HEK293 (cell line): Measurements from ENCODE around the gene LAPTM4A.

Source experiments
- ZNF366 ChIP-seq: fragments of 450-650 bp; formaldehyde crosslinking; conservative IDR thresholded peaks from 2 replicates; pipeline ENCODE4 v1.5.1; 2016; ENCODE audit warnings: missing biosample characterization, missing genetic modification characterization
- ZNF843 ChIP-seq: fragments of 450-650 bp; formaldehyde crosslinking; IDR thresholded peaks from 2 replicates; pipeline ENCODE4 v1.5.1; 2016; ENCODE audit warnings: missing biosample characterization, missing genetic modification characterization
- TF ChIP-seq, protein P1 (sequence below): fragments of 450-650 bp; formaldehyde crosslinking; IDR thresholded peaks from 2 replicates; pipeline ENCODE4 v1.5.1; 2016; ENCODE audit warnings: missing biosample characterization, missing genetic modification characterization
- TF ChIP-seq, protein P2 (sequence below): fragments of 450-650 bp; formaldehyde crosslinking; IDR thresholded peaks from 2 replicates; pipeline ENCODE4 v1.5.1; 2016; ENCODE audit warnings: missing biosample characterization, missing genetic modification characterization

DNA sequence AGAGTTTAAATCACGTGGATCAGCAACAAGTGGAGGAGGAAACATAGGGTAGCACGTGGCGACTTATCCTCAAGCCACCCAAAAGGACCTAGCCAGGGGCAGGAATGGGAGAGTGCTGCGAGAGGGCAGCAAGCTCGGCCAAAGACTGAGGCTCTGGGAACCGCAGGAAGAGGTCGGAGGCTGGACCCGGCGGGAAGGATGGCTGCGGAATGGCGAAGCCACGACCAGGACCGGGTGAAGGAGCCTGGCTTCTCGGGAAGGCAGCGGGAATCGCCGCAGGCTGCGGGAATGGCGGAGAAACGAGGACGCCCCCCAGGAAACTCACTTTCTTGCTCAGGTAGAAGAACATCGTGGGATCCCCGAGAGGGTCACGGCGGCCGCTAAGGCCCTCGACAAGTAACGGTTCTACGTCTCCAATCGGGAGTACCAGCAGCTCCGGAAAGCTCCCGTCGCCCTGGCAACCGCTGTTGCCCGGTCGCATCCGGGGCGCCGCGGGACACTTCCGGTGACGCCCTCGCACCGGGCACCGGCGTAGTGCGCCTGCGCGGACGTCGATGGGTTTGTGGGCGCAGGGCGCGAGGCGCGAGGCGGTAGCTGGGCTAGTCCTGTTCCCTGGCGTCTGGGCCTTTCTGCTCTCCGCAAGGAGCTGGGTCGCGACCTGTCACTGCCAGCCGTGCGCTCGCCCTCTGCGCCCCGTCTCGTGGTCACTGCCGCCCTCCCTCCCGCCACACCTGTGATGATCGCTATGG lies 61.6 kb downstream of the LAPTM4A start, which contains the start of gene WDR35:
- TF ChIP-seq, protein P1, sequence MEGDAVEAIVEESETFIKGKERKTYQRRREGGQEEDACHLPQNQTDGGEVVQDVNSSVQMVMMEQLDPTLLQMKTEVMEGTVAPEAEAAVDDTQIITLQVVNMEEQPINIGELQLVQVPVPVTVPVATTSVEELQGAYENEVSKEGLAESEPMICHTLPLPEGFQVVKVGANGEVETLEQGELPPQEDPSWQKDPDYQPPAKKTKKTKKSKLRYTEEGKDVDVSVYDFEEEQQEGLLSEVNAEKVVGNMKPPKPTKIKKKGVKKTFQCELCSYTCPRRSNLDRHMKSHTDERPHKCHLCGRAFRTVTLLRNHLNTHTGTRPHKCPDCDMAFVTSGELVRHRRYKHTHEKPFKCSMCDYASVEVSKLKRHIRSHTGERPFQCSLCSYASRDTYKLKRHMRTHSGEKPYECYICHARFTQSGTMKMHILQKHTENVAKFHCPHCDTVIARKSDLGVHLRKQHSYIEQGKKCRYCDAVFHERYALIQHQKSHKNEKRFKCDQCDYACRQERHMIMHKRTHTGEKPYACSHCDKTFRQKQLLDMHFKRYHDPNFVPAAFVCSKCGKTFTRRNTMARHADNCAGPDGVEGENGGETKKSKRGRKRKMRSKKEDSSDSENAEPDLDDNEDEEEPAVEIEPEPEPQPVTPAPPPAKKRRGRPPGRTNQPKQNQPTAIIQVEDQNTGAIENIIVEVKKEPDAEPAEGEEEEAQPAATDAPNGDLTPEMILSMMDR (tag by site-specific recombination) = no peak
- TF ChIP-seq ZNF843 (tag by site-specific recombination) (no peak), ZNF366 (no peak)
- TF ChIP-seq, protein P2, sequence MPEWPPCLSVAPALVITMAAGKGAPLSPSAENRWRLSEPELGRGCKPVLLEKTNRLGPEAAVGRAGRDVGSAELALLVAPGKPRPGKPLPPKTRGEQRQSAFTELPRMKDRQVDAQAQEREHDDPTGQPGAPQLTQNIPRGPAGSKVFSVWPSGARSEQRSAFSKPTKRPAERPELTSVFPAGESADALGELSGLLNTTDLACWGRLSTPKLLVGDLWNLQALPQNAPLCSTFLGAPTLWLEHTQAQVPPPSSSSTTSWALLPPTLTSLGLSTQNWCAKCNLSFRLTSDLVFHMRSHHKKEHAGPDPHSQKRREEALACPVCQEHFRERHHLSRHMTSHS (tag by site-specific recombination) = no peak
